Panc1 (cell line): ENCODE results near the gene USH1C.

ENCODE experiments used
- POLR2AphosphoS5 ChIP-seq: IDR thresholded peaks from 2 replicates; pipeline ENCODE4 v1.6.1; 2012; ENCODE audit warnings: mild to moderate bottlenecking, low read depth, low read length, moderate library complexity
- SIN3A ChIP-seq: IDR thresholded peaks from 2 replicates; pipeline ENCODE4 v1.6.1; 2012; ENCODE audit warnings: low read depth, mild to moderate bottlenecking, low read length, moderate library complexity, borderline replicate concordance; ENCODE audit not compliant: insufficient read depth
- TCF7L2 ChIP-seq: IDR thresholded peaks from 2 replicates; pipeline ENCODE4 v1.6.1; 2011; ENCODE audit warnings: mild to moderate bottlenecking, low read depth, low read length, inconsistent platforms
- TF ChIP-seq, protein P1 (sequence below): fragments of 450-650 bp; IDR thresholded peaks from 2 replicates; pipeline ENCODE4 v1.5.1; 2017; ENCODE audit warnings: mild to moderate bottlenecking
- TF ChIP-seq, protein P2 (sequence below), 2 experiments: IDR thresholded peaks; 2 replicates each; pipeline ENCODE4 v1.6.1; 2011 to 2012; ENCODE audit warnings: low read depth in 2 of 2, control low read depth in 1 of 2, low read length in 1 of 2, mild to moderate bottlenecking in 1 of 2, moderate library complexity in 1 of 2; ENCODE audit not compliant: insufficient read depth in 1 of 2

- TF ChIP-seq, protein P1, sequence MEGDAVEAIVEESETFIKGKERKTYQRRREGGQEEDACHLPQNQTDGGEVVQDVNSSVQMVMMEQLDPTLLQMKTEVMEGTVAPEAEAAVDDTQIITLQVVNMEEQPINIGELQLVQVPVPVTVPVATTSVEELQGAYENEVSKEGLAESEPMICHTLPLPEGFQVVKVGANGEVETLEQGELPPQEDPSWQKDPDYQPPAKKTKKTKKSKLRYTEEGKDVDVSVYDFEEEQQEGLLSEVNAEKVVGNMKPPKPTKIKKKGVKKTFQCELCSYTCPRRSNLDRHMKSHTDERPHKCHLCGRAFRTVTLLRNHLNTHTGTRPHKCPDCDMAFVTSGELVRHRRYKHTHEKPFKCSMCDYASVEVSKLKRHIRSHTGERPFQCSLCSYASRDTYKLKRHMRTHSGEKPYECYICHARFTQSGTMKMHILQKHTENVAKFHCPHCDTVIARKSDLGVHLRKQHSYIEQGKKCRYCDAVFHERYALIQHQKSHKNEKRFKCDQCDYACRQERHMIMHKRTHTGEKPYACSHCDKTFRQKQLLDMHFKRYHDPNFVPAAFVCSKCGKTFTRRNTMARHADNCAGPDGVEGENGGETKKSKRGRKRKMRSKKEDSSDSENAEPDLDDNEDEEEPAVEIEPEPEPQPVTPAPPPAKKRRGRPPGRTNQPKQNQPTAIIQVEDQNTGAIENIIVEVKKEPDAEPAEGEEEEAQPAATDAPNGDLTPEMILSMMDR, result no peak
- no peak for TF ChIP-seq POLR2AphosphoS5
- no peak for TF ChIP-seq SIN3A
- TF ChIP-seq, protein P2, sequence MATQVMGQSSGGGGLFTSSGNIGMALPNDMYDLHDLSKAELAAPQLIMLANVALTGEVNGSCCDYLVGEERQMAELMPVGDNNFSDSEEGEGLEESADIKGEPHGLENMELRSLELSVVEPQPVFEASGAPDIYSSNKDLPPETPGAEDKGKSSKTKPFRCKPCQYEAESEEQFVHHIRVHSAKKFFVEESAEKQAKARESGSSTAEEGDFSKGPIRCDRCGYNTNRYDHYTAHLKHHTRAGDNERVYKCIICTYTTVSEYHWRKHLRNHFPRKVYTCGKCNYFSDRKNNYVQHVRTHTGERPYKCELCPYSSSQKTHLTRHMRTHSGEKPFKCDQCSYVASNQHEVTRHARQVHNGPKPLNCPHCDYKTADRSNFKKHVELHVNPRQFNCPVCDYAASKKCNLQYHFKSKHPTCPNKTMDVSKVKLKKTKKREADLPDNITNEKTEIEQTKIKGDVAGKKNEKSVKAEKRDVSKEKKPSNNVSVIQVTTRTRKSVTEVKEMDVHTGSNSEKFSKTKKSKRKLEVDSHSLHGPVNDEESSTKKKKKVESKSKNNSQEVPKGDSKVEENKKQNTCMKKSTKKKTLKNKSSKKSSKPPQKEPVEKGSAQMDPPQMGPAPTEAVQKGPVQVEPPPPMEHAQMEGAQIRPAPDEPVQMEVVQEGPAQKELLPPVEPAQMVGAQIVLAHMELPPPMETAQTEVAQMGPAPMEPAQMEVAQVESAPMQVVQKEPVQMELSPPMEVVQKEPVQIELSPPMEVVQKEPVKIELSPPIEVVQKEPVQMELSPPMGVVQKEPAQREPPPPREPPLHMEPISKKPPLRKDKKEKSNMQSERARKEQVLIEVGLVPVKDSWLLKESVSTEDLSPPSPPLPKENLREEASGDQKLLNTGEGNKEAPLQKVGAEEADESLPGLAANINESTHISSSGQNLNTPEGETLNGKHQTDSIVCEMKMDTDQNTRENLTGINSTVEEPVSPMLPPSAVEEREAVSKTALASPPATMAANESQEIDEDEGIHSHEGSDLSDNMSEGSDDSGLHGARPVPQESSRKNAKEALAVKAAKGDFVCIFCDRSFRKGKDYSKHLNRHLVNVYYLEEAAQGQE (IDR thresholded peaks at IDR 0.05; ENCODE audit: insufficient read depth in 1 of 2, low read depth in 2 of 2, low read length in 1 of 2), result no peak
- no peak for TF ChIP-seq TCF7L2
Measured at GRCh38 chr11:17446482-17446881, 97.7 kb downstream of the USH1C start.
